HFFc6 (cell line): ENCODE results near the gene UGT1A7. TPM values are rescaled to one million over a fixed set of nuclear protein-coding genes. Genes with fewer than 3 reads are reported as not detected.

ENCODE experiments used
- DNase-seq: peaks from one replicate; pipeline ENCODE4 v3.0.0-alpha.2; 2018
- H3K27ac Mint-ChIP-seq: 2 replicates; pipeline ENCODE4 v1.8.0; 2020; ENCODE audit warnings: mild to moderate bottlenecking, mixed read lengths
- H3K27me3 Mint-ChIP-seq: 2 replicates; pipeline ENCODE4 v1.8.0; 2021; ENCODE audit warnings: mild to moderate bottlenecking, moderate library complexity, mixed read lengths; ENCODE audit not compliant: insufficient read depth
- H3K36me3 Mint-ChIP-seq: 2 replicates; pipeline ENCODE4 v1.8.0; 2021; ENCODE audit warnings: low read depth, mixed read lengths
- H3K4me1 Mint-ChIP-seq: 2 replicates; pipeline ENCODE4 v1.8.0; 2020; ENCODE audit warnings: low read depth, mixed read lengths
- H3K4me3 Mint-ChIP-seq: 2 replicates; pipeline ENCODE4 v1.8.0; 2020; ENCODE audit warnings: mild to moderate bottlenecking, moderate library complexity, mixed read lengths
- H3K9me3 Mint-ChIP-seq: 2 replicates; pipeline ENCODE4 v1.8.0; 2020; ENCODE audit warnings: mild to moderate bottlenecking, mixed read lengths
- CTCF ChIP-seq: fragments of 200-600 bp; sonication (generic); IDR thresholded peaks from 2 replicates; pipeline ENCODE4 v1.5.0; 2021; ENCODE audit warnings: antibody characterized with exemption, mild to moderate bottlenecking
- total RNA-seq, 6 experiments: library from RNA; stranded (reverse); fragmentation: NEBNext Ultra II Directional; extraction: Animal tissue kit (Norgen Biotek cat#: 25700); gene quantifications; 2 replicates in 1 of 6; 3 replicates in 5 of 6; pipeline ENCODE4 v1.2.3, GENCODE V29; 2021

The UGT1A7 gene
- total RNA-seq, 6 experiments from 2014 or later = not detected

GRCh38 chr2:233758849-233759248 lies 77.1 kb downstream of the UGT1A7 start:
- H3K27me3 Mint-ChIP-seq = no peaks in the 10 kb centered on the region
- DNase-seq = no peak
- peaks cover 21% of the 10 kb centered on the region for H3K9me3 Mint-ChIP-seq
- no peaks in the 10 kb centered on the region for H3K36me3 Mint-ChIP-seq
- H3K4me3 Mint-ChIP-seq = no peak overlapping the region
- no peak overlapping the region for H3K27ac Mint-ChIP-seq
- TF ChIP-seq CTCF = no peak
- H3K4me1 Mint-ChIP-seq = peaks cover 3% of the 10 kb centered on the region

- peaks cover 12% of the 10 kb centered on the region for H3K4me1 Mint-ChIP-seq
- no peak for TF ChIP-seq CTCF
Observed at GRCh38 chr2:233760043-233760442, 78.3 kb downstream of the UGT1A7 start, which contains the start of gene UGT1A1. TSS of gene UGT1A1 (plus strand) at chr2:233760270. CDS start at chr2:233760288, 18 bp downstream.

GRCh38 chr2:233761040-233761769 lies 79.5 kb downstream of the UGT1A7 start:
- TF ChIP-seq CTCF = no peak
- DNase-seq = no peak
- H3K36me3 Mint-ChIP-seq = no peaks in the 10 kb centered on the region
- no peak overlapping the region for H3K4me3 Mint-ChIP-seq
- no peaks in the 10 kb centered on the region for H3K27me3 Mint-ChIP-seq
- H3K27ac Mint-ChIP-seq = no peak overlapping the region
- peaks cover 21% of the 10 kb centered on the region for H3K9me3 Mint-ChIP-seq
- peaks cover 12% of the 10 kb centered on the region for H3K4me1 Mint-ChIP-seq

More at GRCh38 chr2:233760043-233760442, 78.3 kb downstream of the UGT1A7 start, which contains the start of gene UGT1A1:
- H3K9me3 Mint-ChIP-seq = peaks cover 21% of the 10 kb centered on the region
- H3K36me3 Mint-ChIP-seq = no peaks in the 10 kb centered on the region
- H3K27ac Mint-ChIP-seq = no peak within 1 kb of the TSS
- no peaks in the 10 kb centered on the region for H3K27me3 Mint-ChIP-seq
- no peak within 1 kb of the TSS for H3K4me3 Mint-ChIP-seq
- no peak for DNase-seq

- H3K27me3 Mint-ChIP-seq = peaks cover 1% of the 10 kb centered on the region; the same call in 1 of the 2 replicates
- peaks cover 12% of the 10 kb centered on the region for H3K9me3 Mint-ChIP-seq
- TF ChIP-seq CTCF = no peak
- no peaks in the 10 kb centered on the region for H3K36me3 Mint-ChIP-seq
- no peak overlapping the region for H3K27ac Mint-ChIP-seq
- no peak overlapping the region for H3K4me3 Mint-ChIP-seq
- no peak for DNase-seq
- H3K4me1 Mint-ChIP-seq = peaks cover 12% of the 10 kb centered on the region
Observed at GRCh38 chr2:233764264-233764663, 82.6 kb downstream of the UGT1A7 start.

GRCh38 chr2:233764761-233765160 lies 83.1 kb downstream of the UGT1A7 start:
- peaks cover 4% of the 10 kb centered on the region; the same call in 1 of the 2 replicates for H3K27me3 Mint-ChIP-seq
- no peak for DNase-seq
- no peak for TF ChIP-seq CTCF
- peaks cover 14% of the 10 kb centered on the region for H3K9me3 Mint-ChIP-seq
- H3K36me3 Mint-ChIP-seq = no peaks in the 10 kb centered on the region
- H3K4me3 Mint-ChIP-seq = no peak overlapping the region
- H3K4me1 Mint-ChIP-seq = peaks cover 12% of the 10 kb centered on the region
- no peak overlapping the region for H3K27ac Mint-ChIP-seq
